ENCODE measurements around the gene FOXP1. TPM values are rescaled to one million over a fixed set of nuclear protein-coding genes. Genes with fewer than 3 reads are reported as not detected.

The FOXP1 gene
- total RNA-seq, 3 donors from 2014 or later: 61.9 to 267 (median 146) TPM

DNA sequence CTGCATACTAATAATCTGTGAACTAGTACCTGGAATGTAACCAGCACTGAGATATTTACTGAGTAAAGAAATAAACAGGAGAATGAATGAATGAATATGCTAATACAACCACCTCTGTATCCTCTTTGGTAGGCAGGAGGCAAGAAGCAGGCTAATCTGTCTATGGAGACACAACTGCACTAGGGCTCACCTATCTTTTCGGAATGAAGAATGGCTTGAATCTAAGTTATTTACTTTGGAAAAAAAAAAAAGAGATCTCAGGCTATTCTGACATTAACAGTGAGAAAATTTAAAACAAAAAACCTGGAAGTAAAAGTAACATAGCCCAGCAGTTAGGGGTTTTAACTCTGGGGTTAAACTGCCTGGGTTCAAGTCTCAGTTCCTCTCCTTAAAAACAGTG lies 174.2 kb downstream of the FOXP1 start:
- no peak for TF ChIP-seq POLR2AphosphoS5 (IDR thresholded peaks at IDR 0.05)
- no peak for TF ChIP-seq POLR2A (IDR thresholded peaks at IDR 0.05)
- TF ChIP-seq, protein P1, sequence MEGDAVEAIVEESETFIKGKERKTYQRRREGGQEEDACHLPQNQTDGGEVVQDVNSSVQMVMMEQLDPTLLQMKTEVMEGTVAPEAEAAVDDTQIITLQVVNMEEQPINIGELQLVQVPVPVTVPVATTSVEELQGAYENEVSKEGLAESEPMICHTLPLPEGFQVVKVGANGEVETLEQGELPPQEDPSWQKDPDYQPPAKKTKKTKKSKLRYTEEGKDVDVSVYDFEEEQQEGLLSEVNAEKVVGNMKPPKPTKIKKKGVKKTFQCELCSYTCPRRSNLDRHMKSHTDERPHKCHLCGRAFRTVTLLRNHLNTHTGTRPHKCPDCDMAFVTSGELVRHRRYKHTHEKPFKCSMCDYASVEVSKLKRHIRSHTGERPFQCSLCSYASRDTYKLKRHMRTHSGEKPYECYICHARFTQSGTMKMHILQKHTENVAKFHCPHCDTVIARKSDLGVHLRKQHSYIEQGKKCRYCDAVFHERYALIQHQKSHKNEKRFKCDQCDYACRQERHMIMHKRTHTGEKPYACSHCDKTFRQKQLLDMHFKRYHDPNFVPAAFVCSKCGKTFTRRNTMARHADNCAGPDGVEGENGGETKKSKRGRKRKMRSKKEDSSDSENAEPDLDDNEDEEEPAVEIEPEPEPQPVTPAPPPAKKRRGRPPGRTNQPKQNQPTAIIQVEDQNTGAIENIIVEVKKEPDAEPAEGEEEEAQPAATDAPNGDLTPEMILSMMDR (IDR thresholded peaks at IDR 0.05): no peak
- intact Hi-C loops (cut with DNase I; ENCODE audit: low total_unique reads): no loop called here
- Histone ChIP-seq H3K27ac (no peak overlapping the region), H3K36me3 (no peaks in the 10 kb centered on the region), H3K27me3 (no peaks in the 10 kb centered on the region), H3K4me1 (no peaks in the 10 kb centered on the region), H3K9me3 (no peaks in the 10 kb centered on the region), H3K4me3 (no peak overlapping the region)
- no peak for DNase-seq (ENCODE audit: low spot score in 2 of 2)

DNA sequence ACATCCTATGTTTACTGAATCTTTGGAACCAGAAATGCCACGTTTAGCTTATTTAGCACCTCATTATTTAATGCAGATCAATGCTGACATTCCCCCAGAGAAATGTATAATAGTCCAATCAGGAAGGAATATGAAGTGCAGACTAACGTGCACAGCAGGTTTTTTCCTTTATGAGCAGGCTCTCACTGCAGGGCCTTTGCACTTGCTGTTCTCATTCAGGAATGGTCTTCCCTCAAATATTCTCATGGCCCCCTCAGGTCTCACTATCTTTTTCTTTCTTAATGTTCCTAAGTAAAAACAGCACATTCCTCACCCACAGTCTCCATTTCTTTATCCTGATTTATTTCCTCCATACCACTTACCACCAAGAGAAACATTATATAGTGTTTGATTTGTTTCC lies 174.6 kb downstream of the FOXP1 start:
- intact Hi-C loops (cut with DNase I; ENCODE audit: low total_unique reads): no loop called here
- H3K9me3 ChIP-seq: no peaks in the 10 kb centered on the region
- no peaks in the 10 kb centered on the region for H3K27me3 ChIP-seq
- no peak overlapping the region for H3K27ac ChIP-seq
- TF ChIP-seq POLR2AphosphoS5 (IDR thresholded peaks at IDR 0.05) (no peak), POLR2A (IDR thresholded peaks at IDR 0.05) (no peak)
- TF ChIP-seq, protein P1 (IDR thresholded peaks at IDR 0.05): no peak
- no peaks in the 10 kb centered on the region for H3K36me3 ChIP-seq
- DNase-seq (ENCODE audit: low spot score in 2 of 2): no peak
- H3K4me3 ChIP-seq: no peak overlapping the region
- no peaks in the 10 kb centered on the region for H3K4me1 ChIP-seq

DNA sequence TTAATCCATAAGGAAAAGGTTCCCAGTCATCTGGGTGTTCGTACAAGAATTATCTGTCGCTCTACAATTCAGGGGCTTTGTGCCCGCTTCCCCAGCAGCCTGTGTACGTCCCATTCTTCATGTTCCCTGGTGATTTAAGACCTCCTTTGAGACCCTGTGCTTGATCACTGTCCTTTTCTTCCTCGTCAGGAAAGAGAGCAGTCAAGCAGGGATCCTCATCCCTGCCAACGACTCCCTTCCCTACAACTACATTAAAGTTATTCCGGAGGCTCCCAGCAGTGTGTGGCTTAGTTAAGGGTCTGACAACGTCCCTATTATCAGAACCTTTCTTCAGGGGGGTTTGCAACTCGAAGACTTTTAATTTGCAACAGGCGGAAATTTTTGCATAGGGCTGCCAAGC lies 175.7 kb downstream of the FOXP1 start:
- DNase-seq (ENCODE audit: low spot score in 2 of 2): no peak
- Histone ChIP-seq H3K27me3 (no peaks in the 10 kb centered on the region), H3K9me3 (no peaks in the 10 kb centered on the region), H3K4me1 (no peaks in the 10 kb centered on the region), H3K36me3 (no peaks in the 10 kb centered on the region), H3K4me3 (no peak overlapping the region), H3K27ac (no peak overlapping the region)
- TF ChIP-seq POLR2A (IDR thresholded peaks at IDR 0.05) (no peak), POLR2AphosphoS5 (IDR thresholded peaks at IDR 0.05) (no peak)
- TF ChIP-seq, protein P1 (IDR thresholded peaks at IDR 0.05): no peak
- intact Hi-C loops (cut with DNase I; ENCODE audit: low total_unique reads): no loop called here

DNA sequence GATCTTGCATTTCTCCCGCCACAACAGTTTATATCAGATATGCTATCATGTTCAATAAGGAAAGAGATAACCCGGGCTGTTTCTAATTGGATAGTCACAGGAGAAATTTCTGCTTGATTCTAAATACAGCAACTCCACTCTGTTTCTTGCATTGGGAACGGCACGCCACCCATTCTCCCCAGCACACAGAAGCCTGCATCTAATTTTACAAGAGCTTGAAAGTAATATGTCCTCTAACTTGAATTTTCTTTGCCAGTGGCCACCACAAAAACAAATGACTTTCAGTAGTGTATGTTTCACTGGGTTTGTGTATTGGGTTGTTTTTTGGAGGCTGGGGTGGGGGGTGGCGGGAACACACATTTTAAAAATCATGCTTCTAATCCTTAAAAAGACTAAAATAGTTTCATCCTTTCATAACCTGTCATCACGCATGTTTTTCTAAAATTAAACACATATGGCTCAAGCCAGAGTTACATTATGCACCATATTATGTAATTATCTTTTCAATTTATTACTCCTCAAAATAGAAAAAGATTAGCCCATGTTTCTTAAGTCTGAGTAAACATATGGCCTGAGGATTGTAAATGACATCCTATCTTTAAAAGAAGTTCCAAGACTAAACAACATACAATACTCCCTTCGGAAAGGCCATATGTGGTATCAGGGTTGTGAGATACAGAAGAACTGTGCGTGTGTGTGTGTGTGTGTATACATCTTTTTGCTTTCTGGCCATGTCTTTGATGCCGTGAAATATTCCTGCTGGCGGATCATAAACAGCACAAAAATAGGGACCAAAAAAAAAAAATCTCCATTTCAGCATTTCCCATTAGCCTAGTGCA lies 176.3 kb downstream of the FOXP1 start:
- no peaks in the 10 kb centered on the region for H3K36me3 ChIP-seq
- no peak overlapping the region for H3K27ac ChIP-seq
- no peaks in the 10 kb centered on the region for H3K27me3 ChIP-seq
- H3K9me3 ChIP-seq: no peaks in the 10 kb centered on the region
- TF ChIP-seq POLR2AphosphoS5 (IDR thresholded peaks at IDR 0.05) (no peak), POLR2A (IDR thresholded peaks at IDR 0.05) (no peak)
- TF ChIP-seq, protein P1 (IDR thresholded peaks at IDR 0.05): no peak
- no peak overlapping the region for H3K4me3 ChIP-seq
- DNase-seq (ENCODE audit: low spot score in 2 of 2): no peak
- intact Hi-C loops (cut with DNase I; ENCODE audit: low total_unique reads): no loop called here
- no peaks in the 10 kb centered on the region for H3K4me1 ChIP-seq

DNA sequence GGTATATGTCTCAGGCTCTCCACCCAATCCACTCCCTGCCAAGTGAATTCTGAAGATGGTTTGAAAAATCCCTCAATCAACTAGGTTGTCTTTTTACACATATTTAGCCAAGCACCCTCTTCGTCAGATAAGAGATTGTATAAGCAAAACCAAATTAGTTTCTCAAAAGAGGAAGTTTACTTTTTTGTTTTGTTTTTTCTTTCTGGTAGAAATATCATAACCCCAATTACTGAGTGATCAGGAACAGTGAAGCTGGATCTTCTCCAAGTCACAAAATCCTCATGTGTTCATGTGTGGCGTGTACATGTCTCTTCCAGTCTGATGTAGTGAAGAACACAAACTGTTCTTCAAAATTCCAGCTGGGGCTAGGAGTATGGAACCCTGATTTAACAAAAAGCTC lies 180.6 kb downstream of the FOXP1 start:
- intact Hi-C loops (cut with DNase I; ENCODE audit: low total_unique reads): no loop called here

More for the DNA sequence above, 180.6 kb downstream of the FOXP1 start:
- Histone ChIP-seq H3K9me3 (no peaks in the 10 kb centered on the region), H3K27ac (no peak overlapping the region), H3K27me3 (no peaks in the 10 kb centered on the region), H3K4me1 (no peaks in the 10 kb centered on the region), H3K36me3 (no peaks in the 10 kb centered on the region), H3K4me3 (no peak overlapping the region)
- no peak for DNase-seq (ENCODE audit: low spot score in 2 of 2)
- TF ChIP-seq POLR2A (IDR thresholded peaks at IDR 0.05) (no peak), POLR2AphosphoS5 (IDR thresholded peaks at IDR 0.05) (no peak)
- TF ChIP-seq, protein P1 (IDR thresholded peaks at IDR 0.05): no peak

Measured in breast epithelium (tissue), 4 donors.